ENCODE data around the gene DQX1. TPM values are rescaled to one million over a fixed set of nuclear protein-coding genes. Genes with fewer than 3 reads are reported as not detected.

DQX1 gene
- total and polyA plus RNA-seq, 9 of the 15 experiments (the other 6 are each of a cell fraction or from before 2014, with no cell fraction given) = 0.04 to 0.38 (median 0.18) TPM; not detected in 1

- Histone ChIP-seq H3K27ac (ENCODE audit: extremely low read depth, low read depth, low read length) (no peak overlapping the region), H2AFZ (ENCODE audit: low read depth, low read length) (no peak overlapping the region), H3K9me1 (ENCODE audit: control insufficient read depth, insufficient read depth, low read length) (no peaks in the 10 kb centered on the region), H3K9ac (ENCODE audit: insufficient read depth in 1 of 2, low read depth in 2 of 2, low read length in 2 of 2) (no peak overlapping the region), H3K79me2 (ENCODE audit: control insufficient read depth, insufficient read depth, low read length) (no peaks in the 10 kb centered on the region), H4K20me1 (replicated peaks; ENCODE audit: control insufficient read depth, insufficient read depth, low read length) (no peaks in the 10 kb centered on the region), H3K4me2 (ENCODE audit: insufficient read depth, low read length) (no peak overlapping the region), H3K4me3 (no peak overlapping the region), H3K36me3 (ENCODE audit: control insufficient read depth, insufficient read depth, low read length) (peaks cover 40% of the 10 kb centered on the region; the same call in 2 of the 3 replicates), H3K9me3 (replicated peaks; ENCODE audit: control insufficient read depth, insufficient read depth, low read depth, low read length) (no peaks in the 10 kb centered on the region), H3K27me3 (ENCODE audit: control insufficient read depth in 2 of 2, insufficient read depth in 2 of 2, low read length in 2 of 2) (no peaks in the 10 kb centered on the region), H3K4me1 (replicated peaks in 1 of 2; ENCODE audit: control insufficient read depth in 2 of 2, insufficient read depth in 2 of 2, low read length in 2 of 2) (peaks cover 4 to 28% of the 10 kb centered on the region in 2 experiments; a peak in 4 of 5 replicates)
- ChIA-PET CTCF (ENCODE audit: low intra/inter-chr PET ratio) (no interaction called here), POLR2A (interaction anchor here (0.6 to 1.4 kb wide), 3 partner anchors 9 to 87 kb away, joined by 3 to 4 read pairs (median 3); partner anchors contain the start of genes CCDC142 and TTC31)
- ATAC-seq = no peak
- peak; percentile 72 for FAIRE-seq
- TF ChIP-seq THAP7 (CRISPR knock-in tag; IDR thresholded peaks at IDR 0.05) (no peak), KLF16 (IDR thresholded peaks at IDR 0.05) (no peak), TFE3 (CRISPR knock-in tag; IDR thresholded peaks at IDR 0.05) (peak; percentile 68), RAD51 (IDR thresholded peaks at IDR 0.05; ENCODE audit: borderline replicate concordance, low read depth) (peak; percentile 52), USF2 (CRISPR knock-in tag; IDR thresholded peaks at IDR 0.05) (peak; percentile 36; the same call in 1 of the 2 replicates), ZNF76 (CRISPR knock-in tag; IDR thresholded peaks at IDR 0.05; ENCODE audit: borderline replicate concordance) (no peak), TOE1 (IDR thresholded peaks at IDR 0.05; ENCODE audit: borderline replicate concordance) (peak; percentile 55; the same call in 1 of the 2 replicates), TOE1 (CRISPR knock-in tag; IDR thresholded peaks at IDR 0.05; ENCODE audit: borderline replicate concordance, low read depth) (no peak)
- in situ Hi-C loops (cut with MboI) (no loop called here), intact Hi-C loops (cut with micrococcal nuclease) (no loop called here)
- DNase-seq (ENCODE audit: extremely low read depth in 1 of 4, low spot score in 3 of 4) = no peak
- BruUV-seq (replicated peaks) = no TSS peak
- WGBS (ENCODE audit: insufficient coverage, low coverage, missing lambda C conversion rate) = 57% methylated on average over 1 of the region's 1 CpG
Observed at GRCh38 chr2:74495440-74495839, 30.6 kb downstream of the DQX1 start.

All from K562 (cell line).